NCI-H2171 (cell line): Measurements from ENCODE around the gene WFIKKN2.
"Not testable (repeated sequence)": the region's sequence is repeated elsewhere in the genome, so short reads cannot be mapped to it uniquely, and the experiment has no call there.

Experiments used
- DNase-seq: peaks from one replicate; lab custom pipeline; 2025; lab: John Stamatoyannopoulos, UW

Gene WFIKKN2

DNA sequence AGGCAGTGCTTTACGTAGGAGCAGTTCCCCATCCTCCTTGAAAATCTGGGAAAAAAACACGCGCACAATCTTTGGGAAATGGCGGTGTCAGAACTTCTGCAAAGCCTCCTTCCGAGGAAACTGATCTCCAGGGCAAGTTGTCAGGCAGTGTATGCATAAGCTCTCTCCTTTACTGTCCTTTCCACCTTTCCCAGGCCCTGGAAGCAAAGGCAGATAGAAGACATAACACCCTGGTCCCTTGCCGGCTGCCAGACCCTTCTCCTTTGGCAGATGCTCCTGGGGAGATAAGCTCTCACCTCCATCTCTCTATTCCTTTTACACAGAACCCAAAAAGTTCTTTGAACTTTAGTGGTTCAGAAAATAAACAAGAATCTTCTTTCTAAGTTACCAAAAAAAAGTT is 18.4 kb downstream of the WFIKKN2 start:
- DNase-seq = no peak

DNA sequence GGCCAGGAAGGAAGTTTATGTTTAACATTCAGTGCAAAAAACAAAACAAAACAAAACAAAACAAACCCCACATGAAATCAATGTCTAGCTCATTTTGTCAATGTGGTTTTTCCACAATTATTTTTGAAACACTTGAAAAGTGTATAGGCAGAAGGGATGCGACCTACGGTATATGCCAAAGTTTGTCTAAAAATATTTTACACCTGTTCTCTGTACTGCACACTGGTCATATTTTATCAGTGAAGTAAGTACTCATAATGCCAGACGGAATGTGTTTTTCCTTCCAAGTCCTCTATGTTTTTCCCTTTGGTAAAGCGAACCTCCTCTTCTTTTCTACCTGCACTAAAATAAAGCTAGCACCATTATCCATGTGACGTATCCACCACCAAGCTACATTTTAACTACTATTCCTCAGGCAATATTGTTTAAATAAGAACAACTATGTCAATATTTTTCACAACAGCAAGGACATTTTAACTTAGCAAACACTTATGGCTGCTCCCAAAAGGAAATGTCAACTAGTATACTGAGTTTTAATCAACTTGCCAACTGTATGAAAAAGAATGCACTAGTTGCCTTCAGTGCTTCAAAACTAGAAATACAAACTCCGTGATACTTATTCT is 20.4 kb downstream of the WFIKKN2 start:
- DNase-seq = no peak

DNA sequence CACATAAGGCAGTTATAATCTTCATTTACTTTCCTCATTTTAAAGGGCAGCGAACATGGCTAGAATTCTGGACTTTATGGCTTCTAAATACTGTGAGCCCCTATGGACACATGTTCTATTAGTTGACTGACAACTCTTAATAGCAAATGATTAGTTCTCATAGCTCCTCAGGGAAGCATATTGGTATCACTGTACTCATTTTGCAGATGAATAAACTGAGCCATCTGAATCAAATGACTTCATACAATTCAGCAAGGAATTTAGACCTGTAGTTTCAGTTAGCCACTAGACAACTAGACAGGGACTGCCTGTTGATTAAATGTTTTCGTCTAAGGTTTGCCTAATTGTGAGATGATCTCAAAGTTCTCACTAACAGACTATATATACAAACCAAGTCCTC is 21.0 kb downstream of the WFIKKN2 start:
- DNase-seq = no peak

DNA sequence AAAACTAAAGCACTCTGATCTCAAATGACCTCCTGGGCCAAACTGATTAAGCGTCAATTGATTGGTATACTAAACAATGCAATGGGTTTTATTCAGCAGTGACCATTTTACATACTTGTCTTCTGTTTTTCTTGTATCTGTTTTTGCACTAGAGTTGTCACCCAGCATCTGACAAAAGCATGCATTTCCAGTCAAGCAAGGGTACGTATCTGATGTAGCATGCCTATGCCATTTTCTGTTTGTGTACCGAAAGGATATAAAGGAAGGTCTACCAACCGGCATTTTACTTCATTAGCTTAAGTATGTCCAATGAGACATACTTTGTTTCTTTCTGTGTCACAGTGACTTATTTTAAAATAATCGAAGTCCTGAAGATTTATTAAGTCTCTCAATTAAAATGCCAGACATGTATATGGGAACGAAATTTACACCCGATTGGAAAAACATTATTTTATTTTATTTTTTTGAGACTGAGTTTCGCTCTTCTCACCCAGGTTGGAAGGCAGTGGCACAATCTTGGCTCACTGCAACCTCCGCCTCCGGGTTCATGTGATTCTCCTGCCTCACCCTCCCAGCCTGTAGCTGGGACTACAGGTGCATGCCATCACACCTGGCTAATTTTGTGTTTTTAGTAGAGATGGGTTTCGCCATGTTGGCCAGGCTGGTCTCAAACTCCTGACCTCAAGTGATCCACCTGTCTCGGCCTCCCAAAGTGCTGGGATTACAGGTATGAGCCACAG is 23.3 kb downstream of the WFIKKN2 start:
- no peak for DNase-seq

DNA sequence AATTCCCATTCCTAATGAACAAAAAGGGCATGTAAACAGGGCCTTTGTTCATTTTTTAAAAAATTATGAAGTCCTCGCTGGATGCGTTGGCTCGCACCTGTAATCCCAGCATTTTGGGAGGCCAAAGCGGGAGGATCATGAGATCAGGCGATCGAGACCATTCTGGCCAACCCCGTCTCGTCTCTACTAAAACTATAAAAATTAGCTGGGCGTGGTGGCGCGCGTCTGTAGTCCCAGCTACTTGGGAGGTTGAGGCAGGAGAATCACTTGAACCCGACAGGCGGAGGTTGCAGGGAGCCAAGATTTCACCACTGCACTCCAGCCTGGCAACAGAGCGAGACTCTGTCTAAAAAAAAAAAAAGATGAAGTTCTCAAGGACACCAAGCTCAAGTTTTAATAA is 24.3 kb downstream of the WFIKKN2 start:
- not testable (repeated sequence) for DNase-seq

DNA sequence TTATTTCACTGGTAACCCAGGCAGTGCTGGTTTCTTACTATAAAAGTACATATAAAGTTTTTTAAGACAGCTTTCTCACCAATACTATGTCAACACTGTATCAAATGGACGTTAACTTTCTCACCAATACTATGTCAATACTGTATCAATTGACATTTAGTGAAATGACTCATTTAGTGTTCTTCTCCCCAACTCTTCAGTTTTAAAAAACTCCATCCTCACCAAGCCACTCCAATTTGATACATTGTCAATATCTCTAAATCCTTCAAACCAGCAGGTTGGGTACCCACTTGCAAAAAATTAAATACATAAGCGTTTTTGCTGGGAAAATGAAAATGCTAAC is 25.9 kb downstream of the WFIKKN2 start:
- DNase-seq = no peak

DNA sequence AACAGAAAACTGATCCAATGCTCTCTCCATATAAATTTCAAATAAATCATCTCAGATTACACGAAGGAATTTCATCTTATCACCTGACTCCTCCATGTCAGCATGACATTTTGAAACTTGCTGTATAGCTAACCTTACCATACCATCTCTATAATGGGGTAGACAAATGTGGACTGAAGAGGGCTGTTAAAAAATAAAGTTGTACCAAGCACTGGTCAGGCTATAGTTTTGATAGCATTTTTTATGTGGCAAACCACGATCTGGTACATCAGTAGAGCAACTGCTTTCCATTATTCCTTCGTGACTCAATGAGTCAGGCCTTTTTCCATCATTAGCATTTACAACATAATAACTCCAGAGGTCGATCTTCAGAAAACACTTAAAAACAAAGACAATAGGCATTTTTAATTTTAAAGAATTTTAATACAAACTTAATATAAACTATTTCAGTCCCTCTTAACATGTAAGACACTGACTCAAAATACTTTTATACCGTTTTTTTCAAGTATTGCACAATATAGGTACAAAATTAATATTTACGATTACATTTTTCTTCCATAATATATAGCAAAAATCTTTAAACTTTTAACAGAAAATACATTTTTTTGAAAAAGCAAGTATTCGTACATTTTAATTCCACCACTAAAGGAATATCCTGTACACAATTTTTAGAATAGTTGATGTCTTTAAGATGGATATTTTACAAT is 26.6 kb downstream of the WFIKKN2 start:
- DNase-seq = no peak

DNA sequence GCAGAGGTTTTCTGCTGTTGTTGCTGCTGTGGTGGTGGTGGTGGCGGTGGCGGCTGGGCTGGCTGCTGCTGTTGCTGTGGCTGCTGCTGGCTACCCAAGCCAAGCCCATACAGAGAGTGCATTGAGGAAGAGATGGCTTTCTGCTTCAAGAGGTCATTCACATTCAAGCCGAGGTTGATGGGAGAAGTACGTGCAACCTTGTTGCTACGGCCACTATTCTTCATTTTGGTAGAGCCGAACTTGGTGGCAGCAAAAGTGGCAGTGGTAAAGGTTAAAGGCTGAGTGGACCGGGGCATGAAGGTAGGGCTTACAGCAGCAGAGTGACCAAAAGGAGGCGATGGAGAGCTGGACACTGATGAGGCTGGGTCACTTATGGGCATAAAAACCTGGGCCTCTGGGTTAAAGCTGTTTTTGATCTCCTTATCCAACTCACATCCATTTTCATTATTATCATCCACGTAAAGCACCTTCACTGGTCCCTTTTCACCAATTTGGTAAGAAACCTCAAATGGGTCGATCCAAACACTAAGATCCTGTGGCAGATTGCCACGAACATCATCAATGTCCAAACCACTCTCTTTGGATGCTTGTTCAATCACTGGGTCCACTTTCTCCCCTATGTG is 27.9 kb downstream of the WFIKKN2 start:
- no peak for DNase-seq

DNA sequence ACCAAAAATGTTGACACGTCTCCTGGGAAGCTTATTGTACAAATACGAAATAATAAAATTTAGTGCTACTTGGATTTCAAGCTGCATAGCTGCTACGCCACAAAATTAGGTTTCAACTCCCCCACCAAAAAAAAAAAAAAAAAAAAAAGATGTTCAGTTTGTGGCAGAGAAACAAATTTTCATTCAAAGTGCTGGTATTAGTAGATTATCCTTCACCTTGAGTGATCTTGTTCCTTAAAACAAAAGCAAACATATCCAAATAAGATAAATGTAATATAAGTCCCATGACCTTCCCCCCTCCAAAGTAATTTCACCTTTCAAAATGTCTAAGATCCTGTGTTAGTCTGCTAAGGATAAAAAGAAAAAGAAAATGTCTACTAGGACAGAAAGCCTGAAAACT is 28.5 kb downstream of the WFIKKN2 start:
- DNase-seq = no peak

DNA sequence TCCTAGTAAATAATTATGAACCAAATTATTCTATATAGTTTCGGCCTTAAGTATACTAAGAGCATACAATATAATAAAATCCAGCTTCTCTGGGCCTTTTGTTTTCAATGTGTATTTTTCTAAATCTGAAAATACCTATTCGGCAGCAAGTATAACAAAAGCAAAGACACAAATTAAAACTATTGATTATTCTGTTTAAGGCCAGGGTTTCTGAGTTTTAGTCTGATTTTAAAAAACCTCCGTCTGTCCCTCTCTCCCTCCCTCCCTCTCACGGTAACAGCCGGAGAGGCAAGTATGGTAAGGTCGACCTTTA is 29.3 kb downstream of the WFIKKN2 start:
- DNase-seq = no peak

DNA sequence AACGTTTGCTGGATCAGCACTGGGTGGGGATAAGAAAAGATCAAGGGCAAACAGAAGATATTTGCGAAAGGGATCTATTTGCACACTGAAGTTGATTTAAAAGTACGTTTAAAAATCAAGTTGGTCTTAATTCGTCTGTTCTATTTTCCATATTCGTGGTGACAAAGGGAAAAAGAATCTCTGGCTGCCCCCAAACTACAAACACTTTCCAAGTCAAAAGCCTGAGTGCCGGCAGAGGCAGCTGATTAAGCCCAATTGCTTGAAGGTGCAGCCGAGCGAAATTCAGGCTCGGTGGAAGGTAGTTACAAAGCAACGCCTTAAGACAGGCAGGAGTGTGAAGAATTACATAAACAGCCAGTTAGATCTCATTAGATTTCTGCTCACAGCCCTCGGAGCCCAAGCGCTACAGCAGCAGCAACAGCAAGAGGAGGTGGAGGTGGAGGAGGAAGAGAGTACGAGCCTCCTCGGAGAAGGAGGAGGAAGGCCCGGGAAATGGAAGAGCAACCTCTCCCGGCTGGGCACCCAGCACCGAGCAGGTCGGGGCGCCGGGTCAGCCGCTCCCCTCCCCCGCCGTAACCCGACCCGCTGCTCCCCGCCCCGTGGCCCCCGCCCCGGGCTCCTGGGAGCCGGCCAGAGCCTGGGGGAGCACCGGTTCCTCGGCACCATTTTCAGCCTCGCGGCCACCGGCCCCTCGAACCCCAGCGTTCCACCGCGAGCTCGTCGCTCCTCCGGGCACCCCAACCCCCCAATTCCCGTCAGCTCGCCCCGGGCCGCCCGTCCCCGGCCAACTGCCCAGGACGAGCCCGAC is 29.9 kb downstream of the WFIKKN2 start:
- peak; percentile 37 for DNase-seq

DNA sequence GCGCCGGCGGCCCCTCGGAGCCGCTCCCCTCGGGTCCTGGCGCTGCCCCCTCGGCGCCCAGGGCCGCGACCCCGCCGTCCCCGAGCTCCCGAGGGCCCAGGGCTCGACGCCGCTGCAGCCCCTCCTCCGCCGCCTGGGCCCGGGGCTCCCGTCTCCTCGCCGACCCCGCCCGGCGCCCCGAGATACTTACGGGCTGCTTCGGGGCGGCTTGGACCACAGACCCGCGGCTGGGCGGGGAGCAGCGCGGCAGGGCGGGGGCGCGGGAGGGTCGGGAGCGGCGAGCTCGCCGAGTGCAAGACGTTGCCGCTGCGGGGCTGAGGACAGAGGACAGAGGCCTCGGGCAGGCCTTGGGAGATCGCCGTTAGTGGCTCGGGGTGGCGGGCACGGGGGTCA is 30.5 kb downstream of the WFIKKN2 start:
- DNase-seq = no peak

DNA sequence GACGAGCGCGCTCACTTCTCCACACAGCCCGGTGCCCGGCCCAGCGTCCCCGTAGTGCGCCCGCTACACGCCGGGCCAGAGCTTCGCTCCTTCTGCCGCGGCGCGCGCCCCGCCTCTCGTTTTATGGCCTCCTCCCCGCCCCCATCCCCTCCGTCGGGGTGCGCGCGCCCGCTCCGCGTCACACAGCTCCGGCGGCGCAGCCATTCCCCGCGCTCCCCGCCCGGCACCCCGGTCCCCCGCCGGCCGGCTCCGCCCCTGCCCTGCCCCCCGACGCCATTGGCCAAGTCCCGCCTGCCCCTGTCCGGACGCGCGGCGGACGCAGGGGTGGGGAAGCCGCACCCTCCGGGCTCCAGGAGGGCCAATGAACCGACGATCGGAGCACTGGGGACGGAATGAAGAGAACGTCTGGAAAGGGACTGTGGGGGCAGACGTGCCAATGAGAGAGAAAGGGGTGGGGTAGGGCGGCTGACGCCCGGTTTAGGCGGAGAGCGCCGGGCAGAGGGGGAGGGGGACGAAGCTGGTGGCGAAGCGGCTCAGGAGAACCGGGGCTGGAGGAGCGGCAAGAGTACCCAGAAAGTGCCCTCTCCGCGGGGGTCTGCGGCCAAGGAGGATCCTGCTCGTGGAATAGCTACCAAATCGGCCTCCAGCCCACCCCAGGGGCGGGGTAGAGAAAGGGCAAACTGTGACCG is 31.0 kb downstream of the WFIKKN2 start, which contains the start of gene TOB1:
Gene TOB1 (minus strand): TSS at position 94 of the 689 bp plus-strand sequence. CDS start 2,337 bp downstream, outside the sequence.
- peak; percentile 93 for DNase-seq

DNA sequence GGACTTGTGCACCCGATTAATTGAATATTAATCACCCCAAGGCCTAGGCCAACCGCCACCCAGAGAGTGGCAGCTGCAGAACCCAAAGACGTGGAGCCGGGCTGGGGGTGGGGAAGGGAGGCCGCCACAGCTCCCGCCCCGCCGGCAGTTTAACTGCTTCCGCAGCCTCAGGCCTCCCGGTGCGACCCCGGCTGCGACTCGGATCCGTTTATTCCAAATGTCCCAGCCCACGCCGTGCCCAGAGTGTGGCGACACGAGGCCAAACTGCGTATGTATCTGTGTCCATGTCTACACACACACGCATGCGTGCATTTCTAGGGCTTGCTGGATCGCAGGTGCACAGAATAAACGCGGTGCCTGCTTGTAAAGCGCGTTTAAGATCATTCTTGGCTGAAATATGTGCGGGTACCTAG is 31.6 kb downstream of the WFIKKN2 start:
- peak; percentile 77 for DNase-seq

DNA sequence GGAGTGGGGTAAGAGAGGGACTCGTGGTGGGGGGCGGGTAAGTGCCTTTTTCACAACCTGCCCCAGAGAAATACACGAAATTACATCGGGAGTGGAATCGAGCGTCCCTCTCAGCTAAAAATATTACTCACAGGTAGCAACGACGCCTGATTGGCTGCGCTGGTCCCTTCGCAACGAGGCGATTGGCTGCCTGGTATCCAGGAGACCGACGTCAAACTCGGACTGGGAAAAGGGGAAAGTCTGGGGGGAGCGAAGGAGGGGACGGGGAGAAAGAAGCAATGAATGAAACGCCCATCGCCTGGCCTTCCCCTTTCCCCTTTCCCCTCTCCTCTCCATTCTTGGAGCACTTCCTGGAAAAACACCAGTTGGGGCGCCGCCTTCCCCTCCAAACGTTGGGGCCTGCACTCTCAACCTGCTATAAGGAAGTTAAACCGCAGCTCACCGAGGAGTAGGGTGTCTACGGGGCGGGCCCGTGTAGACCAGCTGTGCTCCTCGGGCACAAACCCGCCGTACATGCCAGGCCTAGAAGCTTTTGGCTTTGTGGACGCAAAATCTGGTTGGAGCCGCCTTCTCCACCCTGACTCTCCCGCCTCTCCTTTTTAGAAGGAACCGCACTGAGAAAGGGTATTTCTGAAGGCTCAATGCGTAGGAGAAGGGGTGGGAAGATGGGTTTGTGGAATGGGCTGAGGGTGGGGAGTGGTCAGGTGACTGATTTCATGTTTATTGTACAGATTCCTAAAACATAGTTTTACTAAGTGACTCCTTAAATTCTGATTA is 32.2 kb downstream of the WFIKKN2 start:
- DNase-seq = peak; percentile 94

DNA sequence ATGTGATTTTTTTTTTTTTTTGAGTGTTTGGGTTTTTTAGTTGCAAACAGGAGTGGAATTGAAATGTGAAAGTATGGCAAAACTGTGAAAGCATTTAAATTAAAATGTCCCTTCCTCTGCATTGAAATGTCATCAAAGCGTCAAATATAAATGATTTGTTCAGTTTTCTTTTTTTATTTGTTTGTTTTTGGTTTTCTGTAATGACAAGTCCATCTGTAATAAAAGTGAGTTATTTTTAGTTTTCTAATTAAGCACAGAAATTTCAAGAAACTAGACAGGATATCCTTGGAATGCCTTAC is 32.7 kb downstream of the WFIKKN2 start:
- no peak for DNase-seq

DNA sequence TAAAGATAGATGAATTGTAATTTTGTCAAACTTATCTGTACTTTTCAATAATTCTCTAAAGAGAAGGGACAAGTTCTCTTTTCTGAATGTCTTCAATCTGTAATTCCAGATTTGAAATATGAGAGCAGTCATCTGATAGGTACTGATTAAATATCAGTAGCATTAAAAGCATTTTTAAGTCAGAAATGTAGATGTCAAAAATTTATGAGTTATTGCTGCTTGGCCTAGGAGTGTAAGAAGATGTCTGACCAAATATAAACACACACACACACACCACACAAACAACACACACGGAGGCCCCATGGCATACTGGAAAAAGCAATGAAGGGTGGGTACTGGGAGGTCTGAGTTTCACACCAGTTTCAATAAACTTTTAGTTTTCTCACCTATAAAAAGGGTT is 33.2 kb downstream of the WFIKKN2 start:
- DNase-seq = no peak

DNA sequence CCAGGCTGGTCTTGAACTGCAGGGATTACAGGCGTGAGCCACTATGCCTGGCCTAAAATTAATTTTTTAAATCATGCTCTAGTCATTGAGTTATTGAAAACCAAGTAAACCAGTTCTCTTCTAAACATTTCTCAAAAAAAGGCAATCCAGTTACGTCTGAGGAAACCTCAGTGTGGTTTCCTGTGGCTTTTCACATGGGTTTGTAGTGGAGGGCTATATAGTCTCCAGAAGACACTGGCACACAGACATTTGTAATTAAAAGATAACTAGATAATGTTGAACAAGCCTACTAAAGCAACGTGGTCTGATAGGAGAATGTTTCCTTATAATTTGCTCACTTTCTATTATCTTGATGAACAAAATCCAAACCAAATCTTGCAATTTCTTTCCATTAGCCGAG is 36.0 kb downstream of the WFIKKN2 start:
- DNase-seq = no peak

DNA sequence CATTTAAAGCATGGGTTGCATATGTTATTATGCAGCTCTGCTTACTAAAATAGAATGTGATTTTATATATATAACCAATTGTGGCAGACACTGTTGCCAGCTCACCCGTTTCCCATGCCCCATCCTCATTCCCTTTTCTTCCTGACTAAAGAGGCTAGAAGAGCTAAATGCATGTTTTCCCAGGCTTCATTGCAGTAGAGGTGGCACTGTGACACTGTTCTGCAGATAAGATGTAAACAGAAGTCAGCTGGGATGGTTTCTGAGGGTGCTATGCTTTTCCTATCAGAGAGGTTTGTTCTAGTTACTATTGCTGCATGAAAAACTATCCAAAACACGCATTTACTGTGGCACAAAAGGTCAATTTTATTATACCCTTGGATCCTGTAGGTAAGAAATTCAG is 36.5 kb downstream of the WFIKKN2 start:
- no peak for DNase-seq

DNA sequence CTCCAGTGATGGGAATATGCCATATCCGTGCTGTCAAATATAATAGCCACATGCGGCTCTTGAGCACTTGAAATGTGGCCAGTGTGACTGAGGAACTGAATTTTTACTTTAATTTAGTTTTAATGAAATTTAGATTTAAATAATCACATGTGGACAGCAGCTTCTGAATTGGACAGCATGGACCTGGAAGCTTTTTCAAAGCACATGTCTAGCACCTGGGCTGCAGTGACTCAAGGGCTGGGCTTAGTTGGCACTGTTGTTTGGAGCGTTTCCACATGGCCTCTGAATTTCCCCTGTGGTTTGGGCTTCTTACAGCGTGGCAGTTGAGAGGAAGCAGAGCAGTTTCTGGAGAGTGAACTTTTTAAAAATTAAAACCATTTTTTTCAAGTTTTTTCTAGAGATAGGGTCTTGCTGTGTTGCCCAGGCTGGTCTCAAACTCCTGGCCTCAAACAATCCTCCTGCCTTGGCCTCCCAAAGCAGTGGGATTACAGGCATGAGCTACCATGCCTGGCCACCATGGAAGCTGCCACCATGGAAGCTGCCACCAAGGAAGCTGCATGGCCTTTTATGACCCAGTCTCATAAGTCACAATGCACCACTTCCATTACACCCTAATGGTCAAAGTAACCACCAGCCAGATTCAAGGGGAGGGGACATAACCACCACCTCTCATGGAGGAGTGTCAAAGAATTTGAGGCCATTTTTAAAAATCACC is 37.5 kb downstream of the WFIKKN2 start:
- DNase-seq = no peak
